Nephron (organoid): ENCODE results near the gene EPHA3.

Experiments used
- H3K27ac Mint-ChIP-seq, 3 experiments: 2 replicates each; pipeline ENCODE4 v1.8.0; 2020; ENCODE audit warnings: mixed read lengths in 3 of 3, mild to moderate bottlenecking in 2 of 3, moderate library complexity in 1 of 3
- H3K27me3 Mint-ChIP-seq: 2 replicates; pipeline ENCODE4 v1.8.0; 2021; ENCODE audit warnings: low read depth, mild to moderate bottlenecking, moderate library complexity, mixed read lengths
- H3K36me3 Mint-ChIP-seq: 2 replicates; pipeline ENCODE4 v1.8.0; 2020; ENCODE audit warnings: low read depth, mixed read lengths
- H3K4me1 Mint-ChIP-seq: 2 replicates; pipeline ENCODE4 v1.8.0; 2020; ENCODE audit warnings: mixed read lengths
- H3K4me3 Mint-ChIP-seq, 3 experiments: 2 replicates each; pipeline ENCODE4 v1.8.0; 2020; ENCODE audit warnings: mild to moderate bottlenecking in 3 of 3, mixed read lengths in 3 of 3, moderate library complexity in 2 of 3
- H3K9me3 Mint-ChIP-seq: 2 replicates; pipeline ENCODE4 v1.8.0; 2020; ENCODE audit warnings: mixed read lengths
- TF ChIP-seq, protein P1 (sequence below), 3 experiments: fragments of 200-600 bp; sonication (generic); IDR thresholded peaks; one replicate each; pipeline ENCODE4 v1.5.0; 2021; ENCODE audit warnings: antibody characterized with exemption in 3 of 3; ENCODE audit not compliant: unreplicated experiment in 3 of 3

The EPHA3 gene

DNA sequence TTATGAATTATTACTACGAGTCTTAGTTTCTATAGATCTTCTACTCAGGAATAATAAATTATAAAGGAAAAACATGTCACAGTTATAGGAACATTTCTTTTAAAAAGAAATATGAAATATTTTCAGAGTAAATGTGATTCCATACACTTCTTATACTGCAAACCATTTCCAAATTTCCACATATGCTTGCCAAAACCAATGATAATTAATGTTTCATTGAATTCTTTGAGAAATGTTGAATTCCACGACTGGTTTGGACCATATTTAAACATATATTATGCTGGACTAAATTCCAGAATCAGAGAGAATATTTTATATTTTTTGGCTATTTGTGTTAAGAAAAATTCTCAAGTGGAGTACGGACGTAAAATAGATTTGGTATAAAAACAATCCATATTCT lies 144.6 kb downstream of the EPHA3 start:
- no peak overlapping the region for H3K4me3 Mint-ChIP-seq
- peaks cover 2% of the 10 kb centered on the region for H3K36me3 Mint-ChIP-seq
- peaks cover 11% of the 10 kb centered on the region for H3K4me1 Mint-ChIP-seq
- peaks cover under 1% of the 10 kb centered on the region for H3K9me3 Mint-ChIP-seq
- H3K27me3 Mint-ChIP-seq = no peaks in the 10 kb centered on the region
- TF ChIP-seq, protein P1, sequence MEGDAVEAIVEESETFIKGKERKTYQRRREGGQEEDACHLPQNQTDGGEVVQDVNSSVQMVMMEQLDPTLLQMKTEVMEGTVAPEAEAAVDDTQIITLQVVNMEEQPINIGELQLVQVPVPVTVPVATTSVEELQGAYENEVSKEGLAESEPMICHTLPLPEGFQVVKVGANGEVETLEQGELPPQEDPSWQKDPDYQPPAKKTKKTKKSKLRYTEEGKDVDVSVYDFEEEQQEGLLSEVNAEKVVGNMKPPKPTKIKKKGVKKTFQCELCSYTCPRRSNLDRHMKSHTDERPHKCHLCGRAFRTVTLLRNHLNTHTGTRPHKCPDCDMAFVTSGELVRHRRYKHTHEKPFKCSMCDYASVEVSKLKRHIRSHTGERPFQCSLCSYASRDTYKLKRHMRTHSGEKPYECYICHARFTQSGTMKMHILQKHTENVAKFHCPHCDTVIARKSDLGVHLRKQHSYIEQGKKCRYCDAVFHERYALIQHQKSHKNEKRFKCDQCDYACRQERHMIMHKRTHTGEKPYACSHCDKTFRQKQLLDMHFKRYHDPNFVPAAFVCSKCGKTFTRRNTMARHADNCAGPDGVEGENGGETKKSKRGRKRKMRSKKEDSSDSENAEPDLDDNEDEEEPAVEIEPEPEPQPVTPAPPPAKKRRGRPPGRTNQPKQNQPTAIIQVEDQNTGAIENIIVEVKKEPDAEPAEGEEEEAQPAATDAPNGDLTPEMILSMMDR (IDR thresholded peaks at IDR 0.05; ENCODE audit: unreplicated experiment in 3 of 3) = no peak
- no peak overlapping the region for H3K27ac Mint-ChIP-seq

DNA sequence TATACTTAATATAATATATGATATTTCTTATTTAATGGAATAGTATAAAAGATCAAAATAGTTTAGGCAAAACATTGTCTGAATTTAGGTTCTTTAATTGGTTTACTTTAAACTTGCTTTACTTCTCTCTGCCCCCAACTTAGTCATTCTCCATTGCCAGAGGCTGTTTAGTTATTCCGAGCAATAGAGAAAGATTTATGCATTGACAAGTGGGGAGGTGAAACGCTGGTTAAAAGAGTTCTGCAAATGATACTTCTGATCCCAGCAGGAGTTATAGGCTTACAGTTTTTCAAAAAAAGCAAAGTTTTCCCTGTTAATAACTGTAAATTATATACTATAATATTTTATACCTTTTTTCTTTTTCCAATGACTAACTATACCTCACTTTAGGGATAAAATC lies 145.4 kb downstream of the EPHA3 start:
- H3K4me3 Mint-ChIP-seq = no peak overlapping the region
- H3K27ac Mint-ChIP-seq = peak overlapping the region in 1 of 3 experiments; percentile 47
- peaks cover 3% of the 10 kb centered on the region for H3K36me3 Mint-ChIP-seq
- peaks cover 3% of the 10 kb centered on the region for H3K9me3 Mint-ChIP-seq
- H3K4me1 Mint-ChIP-seq = peaks cover 11% of the 10 kb centered on the region
- H3K27me3 Mint-ChIP-seq = no peaks in the 10 kb centered on the region
- TF ChIP-seq, protein P1 (IDR thresholded peaks at IDR 0.05; ENCODE audit: unreplicated experiment in 3 of 3) = no peak

DNA sequence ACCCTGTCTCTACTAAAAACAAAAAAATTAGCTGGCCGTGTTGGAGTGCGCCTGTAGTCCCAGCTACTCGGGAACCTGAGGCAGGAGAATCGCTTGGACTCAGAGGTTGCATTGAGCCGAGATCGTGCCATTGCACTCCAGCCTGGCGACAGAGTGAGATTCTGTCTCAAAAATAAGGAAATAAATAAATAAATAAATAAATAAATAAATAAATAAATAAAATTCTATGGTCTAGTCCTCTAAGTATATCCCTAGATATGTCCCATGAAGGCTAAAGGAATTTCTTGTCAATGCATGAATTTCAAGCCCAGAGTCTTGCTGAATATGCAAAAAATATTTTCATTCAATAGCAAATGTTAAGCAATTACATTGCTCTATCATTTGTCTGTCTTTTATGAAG lies 149.0 kb downstream of the EPHA3 start:
- peaks cover 3% of the 10 kb centered on the region for H3K9me3 Mint-ChIP-seq
- H3K27ac Mint-ChIP-seq = no peak overlapping the region
- TF ChIP-seq, protein P1 (IDR thresholded peaks at IDR 0.05; ENCODE audit: unreplicated experiment in 3 of 3) = no peak

DNA sequence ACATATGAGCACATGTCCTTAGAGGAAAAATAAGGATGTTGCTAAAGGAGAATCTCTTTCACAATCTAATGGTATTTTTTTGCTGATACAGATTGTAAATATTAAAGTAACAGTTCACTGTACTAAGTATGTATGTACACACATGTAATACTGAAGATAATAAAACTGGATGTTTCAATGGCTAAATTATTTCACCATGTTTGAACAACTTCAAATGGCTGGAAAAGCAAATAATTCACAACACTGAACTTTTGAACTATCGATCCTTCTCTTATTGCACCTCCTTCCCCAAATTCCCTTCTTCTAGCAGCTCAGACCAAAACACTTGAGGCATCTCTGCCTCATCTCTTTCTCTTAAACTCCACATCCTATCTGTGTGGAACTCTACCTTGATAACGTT lies 149.5 kb downstream of the EPHA3 start:
- Mint-ChIP-seq H3K27me3 (no peaks in the 10 kb centered on the region), H3K4me1 (peaks cover 19% of the 10 kb centered on the region), H3K4me3 (no peak overlapping the region), H3K36me3 (peaks cover 3% of the 10 kb centered on the region), H3K27ac (no peak overlapping the region), H3K9me3 (peaks cover 3% of the 10 kb centered on the region)
- TF ChIP-seq, protein P1 (IDR thresholded peaks at IDR 0.05; ENCODE audit: unreplicated experiment in 3 of 3) = no peak

More for the DNA sequence above, 149.0 kb downstream of the EPHA3 start:
- H3K4me3 Mint-ChIP-seq = no peak overlapping the region
- no peaks in the 10 kb centered on the region for H3K27me3 Mint-ChIP-seq
- peaks cover 19% of the 10 kb centered on the region for H3K4me1 Mint-ChIP-seq
- H3K36me3 Mint-ChIP-seq = peaks cover 3% of the 10 kb centered on the region

DNA sequence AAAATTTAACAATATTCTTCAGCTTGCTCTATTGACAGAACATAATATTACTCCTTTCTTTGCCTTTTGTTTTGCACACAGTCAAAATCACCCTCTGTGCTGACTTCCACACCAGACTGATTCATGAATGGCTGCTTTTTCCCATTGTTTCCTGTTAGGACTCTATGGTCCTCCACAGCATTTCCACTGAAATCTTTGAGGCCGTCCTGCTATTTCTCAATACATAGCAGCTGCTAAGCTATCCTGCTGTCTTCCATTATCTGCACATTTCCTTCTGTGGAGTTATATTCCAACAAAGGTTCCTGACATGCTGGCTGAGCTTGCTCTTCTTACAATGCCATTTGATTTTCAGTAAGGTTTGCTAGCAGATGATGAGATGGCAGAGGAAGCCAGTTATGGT lies 153.3 kb downstream of the EPHA3 start:
- Mint-ChIP-seq H3K4me3 (no peak overlapping the region), H3K9me3 (peaks cover 3% of the 10 kb centered on the region), H3K4me1 (peaks cover 8% of the 10 kb centered on the region), H3K27ac (peak overlapping the region in 1 of 3 experiments; percentile 35), H3K27me3 (no peaks in the 10 kb centered on the region), H3K36me3 (peaks cover 9% of the 10 kb centered on the region)
- TF ChIP-seq, protein P1 (IDR thresholded peaks at IDR 0.05; ENCODE audit: unreplicated experiment in 3 of 3) = no peak

DNA sequence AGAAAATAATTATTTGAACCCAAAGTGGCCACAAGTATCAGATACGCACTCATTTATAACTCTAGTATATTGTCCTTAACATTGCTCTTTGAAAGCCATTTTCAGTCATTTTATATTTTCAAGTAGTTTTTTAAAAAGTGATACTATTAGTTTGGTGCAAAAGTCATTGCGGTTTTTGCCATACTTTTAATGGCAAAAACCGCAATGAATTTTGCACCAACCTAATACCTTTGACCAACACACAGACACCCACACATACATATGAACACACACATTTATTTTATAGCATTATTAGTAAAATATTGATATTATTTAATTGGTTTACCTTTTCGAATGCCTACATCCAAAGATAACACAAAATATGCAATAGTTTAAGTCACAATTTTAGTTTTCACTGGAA lies 154.3 kb downstream of the EPHA3 start:
- H3K36me3 Mint-ChIP-seq = peaks cover 9% of the 10 kb centered on the region
- TF ChIP-seq, protein P1 (IDR thresholded peaks at IDR 0.05; ENCODE audit: unreplicated experiment in 3 of 3) = no peak
- H3K27ac Mint-ChIP-seq = no peak overlapping the region

More for the DNA sequence above, 154.3 kb downstream of the EPHA3 start:
- peaks cover 3% of the 10 kb centered on the region for H3K9me3 Mint-ChIP-seq
- H3K27me3 Mint-ChIP-seq = no peaks in the 10 kb centered on the region
- H3K4me3 Mint-ChIP-seq = no peak overlapping the region
- peaks cover 8% of the 10 kb centered on the region for H3K4me1 Mint-ChIP-seq
